Motor neuron (in vitro differentiated cells): Measurements from ENCODE around the gene WWOX. TPM values are rescaled to one million over a fixed set of nuclear protein-coding genes. Genes with fewer than 3 reads are reported as not detected.

ENCODE experiments used
- ATAC-seq, 8 experiments: fragments of 200-7000 bp; cut with Tn5 transposase; replicated peaks in 6 of 8; 2 replicates each; pipeline ENCODE4 v1.8.0; 2021; ENCODE audit warnings: mild to moderate bottlenecking in 8 of 8, moderate library complexity in 8 of 8
- H3K27ac ChIP-seq, 2 donors: fragments of 250-450 bp; sonication (Bioruptor Pico); 2 replicates each; pipeline ENCODE4 v1.9.0; 2021; ENCODE audit warnings: antibody characterized with exemption in 2 of 2, mild to moderate bottlenecking in 2 of 2, moderate library complexity in 1 of 2
- H3K4me1 ChIP-seq, 2 donors: fragments of 250-450 bp; sonication (Bioruptor Pico); replicated peaks in 1 of 2; 2 replicates each; pipeline ENCODE4 v1.6.1; 2021; ENCODE audit warnings: antibody characterized with exemption in 2 of 2, mild to moderate bottlenecking in 2 of 2, moderate library complexity in 1 of 2
- H3K4me3 ChIP-seq, 5 donors: fragments of 250-450 bp; sonication (Bioruptor Pico); 2 replicates each; pipeline ENCODE4 v1.9.0; 2021; ENCODE audit warnings: antibody characterized with exemption in 5 of 5, mild to moderate bottlenecking in 5 of 5, moderate library complexity in 4 of 5
- WGBS, 10 experiments: fragments of 450-650 bp; shearing (Covaris generic); methylation state at CpG; one replicate each; pipeline ENCODE4 v1.0.0; 2022; 5-methylcytosine and 5-hydroxymethylcytosine counted together
- in situ Hi-C, 9 experiments: fragments of 400-800 bp; cut with MboI; loops; one replicate each; pipeline ENCODE4 v1.15.0; 2021; ENCODE audit warnings: low sequenced_read_pairs in 9 of 9, low pct_unique_long_range_greater_than_20kb in 2 of 9; ENCODE audit not compliant: unreplicated experiment in 9 of 9
- total RNA-seq, 8 experiments: library from RNA; unstranded; fragments of 300-600 nt; gene quantifications; 2 replicates each; pipeline versions ENCODE4 v1.2.3 to v1.2.4, GENCODE V29; 2022

Gene WWOX
- total RNA-seq, 8 experiments from 2014 or later: 10.3 to 27.8 (median 12.3) TPM

GRCh38 chr16:78155791-78156345, 56.4 kb downstream of the WWOX start:
- Histone ChIP-seq H3K27ac (no peak overlapping the region), H3K4me3 (no peak overlapping the region), H3K4me1 (no peaks in the 10 kb centered on the region)
- in situ Hi-C loops: loop anchor here in 1 of 9 experiments (10.0 kb wide), 1 partner anchor 59 kb away; no protein-coding TSS in a partner anchor
- WGBS, 10 experiments: 21 to 76% (median 61%) methylated on average over 4 to 7 of the region's 7 CpGs; no CpG with 5 or more reads in 1 of the 10 experiments
- ATAC-seq: peak in 2 of 8 experiments; percentile 27 to 86

- Histone ChIP-seq H3K27ac (no peak overlapping the region), H3K4me1 (no peaks in the 10 kb centered on the region), H3K4me3 (no peak overlapping the region)
- ATAC-seq: no peak
- in situ Hi-C loops: no loop called here
- WGBS, 10 experiments: 44 to 100% (median 88%) methylated on average over 3 to 5 of the region's 5 CpGs
These were observed 61.7 kb downstream of the WWOX start for GRCh38 chr16:78161023-78161729.

GRCh38 chr16:78163772-78164670, 64.6 kb downstream of the WWOX start:
- whole genome bisulfite sequencing, 10 experiments: 46 to 93% (median 84%) methylated on average over 4 to 10 of the region's 12 CpGs
- Histone ChIP-seq H3K4me1 (no peaks in the 10 kb centered on the region), H3K4me3 (no peak overlapping the region), H3K27ac (no peak overlapping the region)
- in situ Hi-C loops: no loop called here
- ATAC-seq: peak in 1 of 8 experiments; percentile 46

GRCh38 chr16:78170494-78170933, 71.1 kb downstream of the WWOX start:
- no peak overlapping the region for H3K27ac ChIP-seq
- H3K4me3 ChIP-seq: no peak overlapping the region
- H3K4me1 ChIP-seq: peaks cover 0 to 2% of the 10 kb centered on the region in 2 donors
- in situ Hi-C loops: no loop called here
- peak in 5 of 8 experiments; percentile 58 to 84 (median 75) for ATAC-seq
- 14 to 85% (median 40%) methylated on average over 2 of the region's 2 CpGs; no CpG with 5 or more reads in 3 of the 10 experiments for WGBS, 10 experiments

- 16 to 100% (median 96%) methylated on average over 1 to 2 of the region's 3 CpGs; no CpG with 5 or more reads in 2 of the 10 experiments for WGBS, 10 experiments
- in situ Hi-C loops: no loop called here
- no peak overlapping the region for H3K27ac ChIP-seq
- ATAC-seq: no peak
- no peak overlapping the region for H3K4me3 ChIP-seq
- peaks cover 0 to 6% of the 10 kb centered on the region in 2 donors for H3K4me1 ChIP-seq
These were observed 75.8 kb downstream of the WWOX start for GRCh38 chr16:78175287-78175686.

- H3K4me3 ChIP-seq: no peak overlapping the region
- no peak overlapping the region for H3K27ac ChIP-seq
- in situ Hi-C loops: no loop called here
- WGBS, 10 experiments: 41 to 98% (median 72%) methylated on average over 1 to 5 of the region's 5 CpGs
- ATAC-seq: no peak
- H3K4me1 ChIP-seq: peaks cover 4 to 7% of the 10 kb centered on the region in 2 donors
These were observed 77.0 kb downstream of the WWOX start for GRCh38 chr16:78176435-78176834.

GRCh38 chr16:78177218-78177617, 77.8 kb downstream of the WWOX start:
- 0 to 100% (median 91%) methylated on average over 1 to 5 of the region's 5 CpGs; no CpG with 5 or more reads in 3 of the 10 experiments for WGBS, 10 experiments
- no peak overlapping the region for H3K4me3 ChIP-seq
- no peak for ATAC-seq
- peaks cover 4 to 11% of the 10 kb centered on the region in 2 donors for H3K4me1 ChIP-seq
- in situ Hi-C loops: no loop called here
- no peak overlapping the region for H3K27ac ChIP-seq

GRCh38 chr16:78177987-78178386, 78.5 kb downstream of the WWOX start:
- Histone ChIP-seq H3K4me3 (no peak overlapping the region), H3K4me1 (peaks cover 4 to 11% of the 10 kb centered on the region in 2 donors), H3K27ac (no peak overlapping the region)
- in situ Hi-C loops: no loop called here
- WGBS, 10 experiments: 20 to 100% (median 51%) methylated on average over 1 to 3 of the region's 3 CpGs; no CpG with 5 or more reads in 2 of the 10 experiments
- peak; percentile 46 to 99 (median 86) for ATAC-seq

GRCh38 chr16:78179666-78180065, 80.2 kb downstream of the WWOX start:
- in situ Hi-C loops: no loop called here
- Histone ChIP-seq H3K27ac (no peak overlapping the region), H3K4me3 (no peak overlapping the region), H3K4me1 (peaks cover 4 to 11% of the 10 kb centered on the region in 2 donors)
- peak in 1 of 8 experiments; percentile 33 for ATAC-seq
- WGBS, 10 experiments: 0 to 100% (median 71%) methylated on average over 1 to 4 of the region's 4 CpGs; no CpG with 5 or more reads in 2 of the 10 experiments

- Histone ChIP-seq H3K4me3 (no peak overlapping the region), H3K27ac (no peak overlapping the region), H3K4me1 (peaks cover 4 to 11% of the 10 kb centered on the region in 2 donors)
- no peak for ATAC-seq
- in situ Hi-C loops: no loop called here
- WGBS, 10 experiments: 80 to 100% (median 92%) methylated on average over 1 to 2 of the region's 4 CpGs; no CpG with 5 or more reads in 7 of the 10 experiments
These were observed 80.9 kb downstream of the WWOX start for GRCh38 chr16:78180349-78180748.

GRCh38 chr16:78183437-78184237, 84.2 kb downstream of the WWOX start:
- H3K4me1 ChIP-seq: peaks cover 0 to 11% of the 10 kb centered on the region in 2 donors
- H3K4me3 ChIP-seq: no peak overlapping the region
- 0 to 93% (median 82%) methylated on average over 1 to 8 of the region's 15 CpGs for WGBS, 10 experiments
- in situ Hi-C loops: no loop called here
- ATAC-seq: peak in 3 of 8 experiments; percentile 62 to 63 (median 62)
- H3K27ac ChIP-seq: no peak overlapping the region
